ENCODE data around the gene LPAR2.
A peak's percentile ranks its signal among the peaks of the same experiment; 100 is the strongest.
"Not testable (repeated sequence)": the region's sequence is repeated elsewhere in the genome, so short reads cannot be mapped to it uniquely, and the experiment has no call there.

LPAR2 gene

DNA sequence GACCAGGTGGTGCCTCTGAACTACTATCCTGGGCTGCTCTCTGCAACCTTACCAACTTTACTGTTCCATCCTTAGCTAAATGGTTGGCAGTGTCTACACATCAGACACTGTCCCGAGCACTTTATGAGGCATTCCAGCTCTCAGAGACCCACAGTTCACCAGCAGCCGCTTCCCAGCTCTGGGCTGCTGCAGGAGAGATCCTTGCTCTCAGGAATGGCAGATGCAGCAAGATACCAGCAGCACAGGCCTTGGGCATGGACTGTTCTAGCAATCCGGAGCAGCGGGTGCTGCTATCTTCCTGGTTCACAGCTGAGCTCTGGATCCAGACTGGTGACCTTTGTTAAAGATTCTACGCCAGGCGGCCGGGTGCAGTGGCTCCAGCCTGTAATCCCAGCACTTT is 3.3 kb upstream of the LPAR2 start:
- no peak for DNase-seq (ENCODE audit: low spot score)

DNA sequence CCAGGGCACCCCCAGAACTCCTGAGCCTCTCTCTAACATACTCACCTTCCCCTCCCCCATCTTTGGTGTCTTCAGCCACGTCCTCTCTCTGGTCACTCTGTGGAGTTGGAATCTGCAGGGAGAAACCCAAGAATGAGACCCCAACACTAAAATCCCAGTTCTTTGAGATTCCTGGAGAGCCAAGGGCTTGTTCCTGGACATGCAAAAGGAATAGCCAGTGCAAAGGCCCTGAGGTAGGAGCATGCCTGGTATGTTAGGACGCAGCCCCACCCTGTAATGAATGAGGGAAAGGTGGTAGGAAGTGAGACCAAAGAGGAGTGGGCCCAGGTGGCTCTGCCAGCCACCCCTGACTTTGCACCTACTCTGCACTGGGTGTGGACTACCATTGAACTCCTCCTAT is 2.4 kb upstream of the LPAR2 start:
- DNase-seq (ENCODE audit: low spot score) = no peak

DNA sequence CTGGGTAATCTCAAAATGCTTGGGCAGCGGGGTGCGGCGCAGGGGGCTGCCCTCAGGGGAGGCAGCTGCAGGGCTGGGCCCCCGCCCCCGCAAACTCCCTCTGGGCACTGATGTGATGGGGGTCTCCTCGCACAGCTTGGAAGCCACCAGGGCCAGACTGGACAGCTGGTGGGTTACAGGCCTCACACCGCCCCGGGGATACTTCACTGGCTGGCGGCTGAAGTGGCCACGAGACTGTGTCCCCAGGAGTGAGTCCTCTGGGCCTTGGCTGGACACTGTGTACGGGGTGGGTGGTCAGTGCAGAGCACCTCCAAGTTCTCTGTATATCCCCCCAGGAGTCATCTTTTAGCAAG is 2.0 kb upstream of the LPAR2 start:
- no peak for DNase-seq (ENCODE audit: low spot score)

DNA sequence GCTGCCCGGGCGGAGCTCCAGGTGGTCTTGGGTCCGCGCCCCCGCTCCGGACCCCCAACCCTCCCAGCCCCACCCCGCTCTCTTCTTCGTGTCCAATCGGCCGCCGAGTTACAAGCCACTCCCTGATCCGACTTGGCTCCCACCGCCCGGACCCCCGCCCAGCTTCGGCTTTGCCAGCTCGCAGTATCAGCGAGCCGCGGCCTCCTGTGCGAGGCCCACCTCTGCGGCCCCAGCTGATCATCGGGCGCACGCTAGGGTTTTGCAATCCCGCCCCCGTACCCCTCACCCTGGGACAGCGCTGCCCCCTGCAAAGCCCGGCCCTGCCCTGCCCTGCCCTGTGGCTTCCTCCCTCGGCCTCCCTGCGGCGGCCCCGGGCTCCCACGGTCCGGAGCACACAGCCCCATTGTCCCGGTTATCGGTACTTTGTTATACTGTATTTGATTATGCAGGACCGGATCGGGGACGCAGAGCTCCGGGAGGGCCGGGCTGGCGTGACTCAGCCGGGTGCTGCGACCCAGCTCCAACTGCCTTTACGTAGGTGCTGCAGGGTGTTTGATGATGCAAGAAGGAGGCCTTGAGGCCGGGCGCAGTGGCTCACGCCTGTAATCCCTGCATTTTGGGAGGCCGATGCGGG is 598 bp upstream of the LPAR2 start:
- DNase-seq (ENCODE audit: low spot score) = peak; percentile 83

DNA sequence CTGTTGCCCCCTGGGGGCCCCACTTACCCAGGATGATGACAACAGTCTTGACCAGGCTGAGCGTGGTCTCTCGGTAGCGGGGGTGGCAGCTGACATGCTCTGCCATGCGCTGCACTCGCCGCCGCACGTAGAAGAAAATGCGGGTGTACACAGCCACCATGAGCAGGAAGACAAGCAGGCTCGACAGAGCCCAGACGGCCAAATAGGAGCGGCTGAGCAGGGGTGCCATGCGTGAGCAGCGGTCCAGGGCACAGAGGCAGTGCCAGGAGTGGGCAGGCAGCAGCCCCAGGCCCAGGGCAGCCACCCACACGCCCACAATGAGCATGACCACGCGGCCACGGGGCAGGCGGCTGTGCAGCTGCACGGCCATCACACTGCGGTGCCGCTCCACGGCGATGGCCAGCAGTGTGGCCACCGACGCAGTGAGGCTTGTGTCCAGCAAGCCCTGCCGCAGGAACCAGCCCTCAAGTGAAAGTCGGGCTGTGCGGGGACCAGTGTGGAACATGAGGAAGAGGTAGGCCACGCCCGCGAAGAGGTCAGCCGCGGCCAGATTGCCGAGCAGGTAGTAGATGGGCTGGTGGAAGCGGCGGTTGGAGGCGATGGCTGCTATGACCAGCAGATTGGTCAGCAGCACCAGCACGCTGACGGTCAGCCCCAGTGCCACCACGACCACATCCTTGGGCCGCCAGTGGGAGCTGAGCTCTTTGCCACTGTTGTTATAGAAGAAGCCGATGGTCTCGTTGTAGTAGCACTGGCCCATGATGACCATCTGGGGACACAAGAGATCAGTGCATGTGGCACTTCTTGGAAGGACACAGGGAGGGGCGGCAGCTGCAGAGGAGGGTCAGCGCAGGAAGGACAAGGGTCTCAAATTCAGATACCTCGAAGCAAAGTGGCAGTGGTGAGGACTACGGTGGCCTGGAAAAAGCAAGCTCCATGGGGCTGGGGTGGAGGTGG is 1.2 kb downstream of the LPAR2 start:
- no peak for DNase-seq (ENCODE audit: low spot score)

DNA sequence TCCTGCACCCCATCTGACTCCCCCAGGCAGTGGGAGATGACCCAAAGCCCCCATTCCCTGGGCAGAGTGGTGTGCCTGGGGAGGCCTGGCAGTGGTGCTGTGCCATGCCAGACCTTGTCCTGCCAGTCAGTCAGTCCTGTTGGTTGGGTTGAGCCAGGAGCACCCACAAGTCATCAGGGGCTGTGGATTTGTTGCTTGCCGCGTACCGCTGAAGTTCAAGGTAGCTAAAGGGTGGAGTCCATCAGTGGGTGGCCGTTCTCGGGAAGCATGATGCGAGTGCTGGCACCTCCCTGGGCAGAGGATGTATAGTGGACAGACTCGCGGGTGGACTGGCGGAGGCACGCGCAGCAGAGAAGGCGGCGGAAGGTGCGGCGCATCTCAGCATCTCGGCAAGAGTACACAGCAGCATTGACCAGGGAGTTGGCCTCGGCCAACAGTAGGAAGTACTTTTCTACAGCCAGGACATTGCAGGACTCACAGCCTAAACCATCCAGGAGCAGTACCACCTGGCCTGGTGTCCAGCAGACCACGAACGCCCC is 3.9 kb downstream of the LPAR2 start:
- no peak for DNase-seq (ENCODE audit: low spot score)

DNA sequence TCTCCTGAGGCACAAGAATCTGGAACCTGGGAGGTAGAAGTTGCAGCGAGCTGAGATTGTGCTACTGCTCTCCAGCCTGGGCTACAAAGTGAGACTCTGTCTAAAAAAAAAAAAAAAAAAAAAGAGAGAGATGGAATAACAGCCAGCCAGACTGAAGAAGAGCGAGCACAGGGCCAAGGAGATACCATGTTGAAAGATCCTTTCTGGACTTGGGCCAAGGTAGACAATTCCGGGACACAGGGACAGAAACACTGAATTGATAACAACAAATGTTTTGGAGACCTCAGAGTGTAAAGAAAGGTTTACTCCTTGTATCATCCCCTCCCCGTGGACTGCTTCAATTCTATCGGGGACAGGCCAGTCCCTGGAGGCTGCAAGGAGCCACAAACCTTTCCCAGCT is 4.6 kb downstream of the LPAR2 start:
- DNase-seq (ENCODE audit: low spot score) = no peak

DNA sequence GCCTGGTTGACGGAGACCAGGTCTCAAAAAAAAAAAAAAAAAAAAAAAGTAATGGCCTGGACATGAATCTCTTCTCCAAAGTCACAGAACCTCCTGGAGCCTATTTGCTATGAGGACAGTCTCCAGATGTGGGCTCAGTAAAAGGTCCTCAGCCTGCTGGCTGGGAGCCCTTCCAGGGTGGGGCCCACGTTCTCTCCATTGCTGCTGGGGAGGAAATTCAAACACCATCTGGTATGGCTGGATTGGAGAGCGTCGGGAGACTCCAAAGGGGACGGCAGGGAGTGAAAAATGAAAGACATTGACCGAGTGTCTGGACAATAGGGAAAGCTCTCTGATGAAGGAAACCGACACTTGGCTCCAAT is 8.2 kb downstream of the LPAR2 start:
- no peak for DNase-seq (ENCODE audit: low spot score)

DNA sequence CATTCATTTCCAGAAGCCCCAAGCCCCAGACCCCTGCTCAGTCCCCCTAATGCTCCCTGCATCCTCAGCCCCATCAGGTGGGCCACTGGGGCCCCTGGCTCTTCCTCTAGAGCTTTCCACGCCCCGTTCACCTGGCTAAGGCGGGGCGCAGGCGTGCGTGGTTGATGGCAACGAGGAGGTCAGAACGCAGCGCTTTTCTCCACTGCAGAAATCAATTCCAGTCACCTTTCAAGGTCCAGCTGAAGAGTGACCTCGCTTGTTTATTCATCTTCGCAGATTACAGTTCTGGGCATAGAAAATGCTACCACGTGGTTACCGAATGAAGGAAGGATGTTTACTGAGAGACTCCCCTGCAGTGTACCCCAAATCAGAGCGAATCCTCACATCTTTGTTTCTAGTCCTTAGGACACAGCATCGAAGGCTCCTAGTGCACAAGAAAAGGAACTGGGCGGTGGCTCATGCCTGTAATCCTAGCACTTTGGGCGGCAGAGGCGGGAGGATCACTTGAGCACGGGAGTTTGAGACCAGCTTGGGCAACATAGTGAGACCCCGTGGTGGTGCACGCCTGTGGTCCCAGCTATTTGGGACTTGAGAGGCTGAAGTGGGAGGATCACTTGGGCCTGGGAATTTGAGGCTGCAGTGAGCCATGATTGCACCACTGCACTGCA is 8.7 kb downstream of the LPAR2 start:
- no peak for DNase-seq (ENCODE audit: low spot score)

DNA sequence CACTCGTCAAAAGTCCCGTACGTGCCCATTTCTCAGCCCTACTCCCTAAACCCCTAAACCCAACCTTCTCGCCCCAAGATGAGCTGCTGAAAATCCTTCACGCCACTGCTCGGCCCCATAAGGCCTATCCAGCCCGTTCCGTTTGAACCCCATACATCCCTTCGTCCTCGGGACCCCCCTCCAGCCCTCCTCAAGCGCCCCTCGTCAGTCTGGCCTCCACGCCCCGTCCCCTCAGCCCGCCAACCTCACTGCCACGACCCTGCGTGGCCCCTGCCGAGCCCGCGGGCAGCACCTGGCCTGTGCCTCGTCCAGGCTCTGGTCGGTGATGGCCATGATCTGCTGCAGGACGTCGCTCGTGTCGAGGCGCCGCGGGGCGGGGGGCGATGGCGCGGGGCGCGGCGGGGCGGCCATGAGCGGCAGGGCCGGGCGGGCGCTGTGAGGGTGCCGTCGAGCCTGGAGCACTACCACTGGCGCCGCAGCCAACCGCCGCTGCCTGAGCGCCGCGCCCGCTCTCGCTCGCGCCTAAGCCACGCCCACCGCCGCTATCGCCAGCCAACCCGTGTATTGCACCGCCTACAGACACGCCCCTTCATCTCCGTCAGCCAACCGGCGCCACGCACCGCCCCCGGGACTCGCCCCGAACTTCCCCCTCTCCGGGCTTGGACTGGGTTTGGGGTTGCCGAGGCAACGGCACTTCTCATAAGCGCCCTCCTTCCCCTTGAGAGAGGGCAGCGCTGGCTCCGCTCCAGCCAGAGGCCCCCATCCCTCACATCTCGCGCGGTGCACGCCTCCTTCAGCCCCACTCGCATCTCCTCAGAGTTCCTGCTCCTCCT is 9.6 kb downstream of the LPAR2 start, which contains the start of gene PBX4:
PBX4 (minus strand) TSS at position 469 of the 833 bp plus-strand sequence; CDS start at position 411, 58 bp downstream.
- peak; percentile 96 for DNase-seq (ENCODE audit: low spot score)

DNA sequence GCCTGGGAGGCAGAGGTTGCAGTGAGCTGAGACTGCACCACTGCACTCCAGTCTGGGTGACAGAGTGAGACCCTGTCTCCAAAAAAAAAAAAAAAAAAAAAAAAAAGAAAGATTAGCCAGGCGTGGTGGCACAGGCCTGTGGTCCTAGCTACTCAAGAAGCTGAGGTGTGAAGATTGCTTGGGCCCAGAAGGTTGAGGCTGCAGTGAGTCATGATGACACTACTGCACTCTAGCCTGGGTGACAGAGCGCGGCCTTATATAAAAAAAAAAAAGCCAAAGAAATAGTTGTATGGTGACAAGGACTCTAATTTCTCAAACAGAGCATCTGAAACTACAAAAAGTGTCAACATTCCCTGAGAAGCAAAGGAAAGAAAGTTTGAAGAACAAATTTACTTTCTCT is 12.9 kb downstream of the LPAR2 start:
- DNase-seq (ENCODE audit: low spot score) = no peak

DNA sequence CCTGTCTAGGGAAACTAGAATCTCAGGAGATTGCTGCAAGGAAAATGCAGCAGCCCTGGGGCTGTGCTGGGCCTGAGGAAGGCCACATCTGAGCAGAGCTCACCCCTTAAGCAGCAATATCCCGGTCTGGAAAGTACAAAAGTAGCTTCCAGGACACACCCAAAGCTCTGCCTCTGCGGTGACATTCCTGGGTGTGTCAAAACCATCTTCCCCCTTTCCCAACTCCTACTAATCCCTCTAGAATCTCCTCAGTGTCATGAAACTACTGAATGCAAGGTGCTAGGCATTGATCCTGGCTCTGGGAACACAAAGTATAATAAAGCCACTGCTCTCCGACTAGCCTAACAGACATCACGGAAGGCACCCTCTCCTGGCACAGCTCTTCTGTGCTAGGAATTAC is 14.5 kb downstream of the LPAR2 start:
- no peak for DNase-seq (ENCODE audit: low spot score)

DNA sequence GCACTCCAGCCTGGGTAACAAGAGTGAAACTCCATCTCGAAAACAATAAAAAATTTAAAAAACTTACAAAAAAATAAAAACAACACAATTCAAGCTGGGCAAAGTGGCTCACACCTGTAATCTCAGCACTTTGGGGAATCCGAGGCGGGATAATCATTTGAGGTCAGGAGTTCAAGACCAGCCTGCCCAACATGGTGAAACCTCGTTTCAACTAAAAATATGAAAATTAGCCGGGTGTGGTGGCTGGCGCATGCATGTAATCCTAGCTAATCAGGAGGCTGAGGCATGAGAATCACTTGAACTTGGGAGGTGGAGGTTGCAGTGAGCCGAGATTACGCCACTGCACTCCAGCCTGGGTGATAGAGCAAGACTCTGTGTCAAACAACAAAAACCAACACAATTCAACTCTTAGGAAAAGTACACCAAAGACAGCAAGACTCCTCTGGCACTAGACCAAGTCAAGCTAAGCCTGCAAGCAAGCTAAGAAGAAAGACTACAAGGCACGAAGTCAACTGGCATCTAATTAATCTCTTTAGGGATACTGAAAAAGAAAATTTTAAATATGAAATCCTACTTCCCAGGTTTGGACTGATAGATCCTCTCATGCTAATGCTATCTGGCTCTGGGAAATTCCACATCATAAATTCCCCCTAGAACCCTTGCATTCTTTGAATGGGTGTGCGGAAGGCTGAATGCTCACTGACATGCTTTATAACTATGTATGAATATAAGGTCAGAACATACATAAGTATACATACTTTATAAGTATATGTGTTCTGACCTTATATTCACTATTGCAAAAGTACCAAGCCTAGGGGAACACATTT is 17.4 kb downstream of the LPAR2 start:
- no peak for DNase-seq (ENCODE audit: low spot score)

DNA sequence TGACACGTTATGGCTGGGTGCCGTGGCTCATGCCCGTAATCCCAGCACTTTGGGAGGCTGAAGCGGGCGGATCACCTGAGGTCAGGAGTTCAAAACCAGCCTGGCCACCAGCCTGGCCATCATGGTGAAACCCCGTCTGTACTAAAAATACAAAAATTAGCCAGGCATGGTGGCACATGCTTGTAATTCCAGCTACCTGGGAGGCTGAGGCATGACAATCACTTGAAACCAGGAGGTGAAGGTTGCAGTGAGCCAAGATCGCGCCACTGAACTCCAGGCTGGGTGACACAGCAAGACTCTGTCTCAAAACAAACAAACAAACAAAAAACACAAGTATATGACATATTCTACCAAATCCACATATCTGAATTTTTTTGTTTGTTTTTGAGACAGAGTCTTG is 21.3 kb downstream of the LPAR2 start:
- not testable (repeated sequence) for DNase-seq (ENCODE audit: low spot score)

DNA sequence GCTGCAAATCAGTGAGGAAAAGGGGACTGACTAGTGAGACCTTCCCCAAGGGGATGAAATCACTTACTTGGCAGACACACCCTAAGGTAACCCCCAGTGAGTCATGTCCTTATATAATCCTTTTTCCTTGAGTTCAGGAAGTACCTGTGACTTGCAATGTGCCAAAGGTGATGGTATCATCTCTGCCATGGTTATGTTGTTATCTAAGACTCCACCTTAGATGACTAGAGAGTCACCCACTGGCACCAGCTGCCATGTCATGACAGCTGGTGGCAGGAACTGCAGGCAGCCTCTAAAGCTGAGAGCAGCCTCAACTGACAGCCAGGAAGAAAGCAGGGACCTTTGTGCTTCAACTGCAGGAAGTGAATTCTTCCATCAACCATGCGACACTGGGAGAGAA is 22.0 kb downstream of the LPAR2 start:
- no peak for DNase-seq (ENCODE audit: low spot score)

DNA sequence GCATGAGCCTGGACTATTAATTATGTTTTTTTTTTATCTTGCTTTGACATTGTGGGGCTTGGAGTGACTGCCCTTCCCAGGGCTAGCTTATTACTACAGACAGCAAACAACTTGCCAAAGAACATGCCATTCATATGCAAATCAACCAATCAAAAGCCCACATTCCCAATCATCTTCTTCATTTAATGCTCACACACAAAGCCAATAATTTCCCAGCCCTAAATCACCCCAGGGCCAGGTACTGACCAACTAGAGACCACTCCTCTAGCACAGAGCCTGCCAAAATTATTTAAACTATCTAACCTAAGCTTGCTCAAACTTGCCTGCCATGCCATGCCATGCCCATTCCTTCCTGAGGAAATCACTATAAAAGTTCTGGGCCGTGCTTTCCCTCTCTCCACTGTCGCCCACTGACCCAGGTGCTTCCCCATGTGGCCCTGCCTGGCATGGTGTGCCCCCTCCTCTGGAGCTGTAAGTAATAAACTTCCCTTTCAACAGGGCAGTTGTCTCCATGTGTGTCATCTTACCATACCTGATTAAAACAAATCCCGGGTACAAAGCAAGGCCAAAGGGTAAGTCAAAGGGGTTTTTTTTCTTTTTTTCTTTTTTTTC is 25.2 kb downstream of the LPAR2 start:
- DNase-seq (ENCODE audit: low spot score) = no peak

DNA sequence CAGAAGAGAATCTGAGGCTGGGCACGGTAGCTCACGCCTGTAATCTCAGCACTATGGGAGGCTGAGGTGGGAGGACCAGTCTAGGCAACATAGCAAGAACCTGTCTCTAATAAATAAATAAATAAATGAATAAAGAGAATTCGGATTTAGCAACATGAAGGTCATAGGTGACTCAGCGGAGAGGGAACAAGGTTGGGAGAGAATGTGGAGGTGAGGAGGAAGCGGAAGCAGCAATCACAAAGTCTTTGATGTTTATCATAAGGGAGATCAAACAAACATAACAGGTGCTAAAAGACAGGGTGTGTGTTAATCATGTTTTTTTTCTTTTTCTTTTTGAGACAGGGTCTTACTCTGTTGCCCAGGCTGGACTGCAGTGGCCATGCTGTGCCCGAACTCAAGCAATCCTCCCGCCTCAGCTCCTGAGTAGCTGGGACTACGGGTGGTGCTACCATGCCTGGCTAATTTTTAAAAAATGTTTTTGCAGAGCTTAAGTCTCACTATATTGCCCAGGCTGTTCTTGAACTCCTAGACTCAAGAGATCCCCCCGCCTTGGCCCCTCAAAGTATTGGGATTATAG is 25.8 kb downstream of the LPAR2 start:
- no peak for DNase-seq (ENCODE audit: low spot score)

DNA sequence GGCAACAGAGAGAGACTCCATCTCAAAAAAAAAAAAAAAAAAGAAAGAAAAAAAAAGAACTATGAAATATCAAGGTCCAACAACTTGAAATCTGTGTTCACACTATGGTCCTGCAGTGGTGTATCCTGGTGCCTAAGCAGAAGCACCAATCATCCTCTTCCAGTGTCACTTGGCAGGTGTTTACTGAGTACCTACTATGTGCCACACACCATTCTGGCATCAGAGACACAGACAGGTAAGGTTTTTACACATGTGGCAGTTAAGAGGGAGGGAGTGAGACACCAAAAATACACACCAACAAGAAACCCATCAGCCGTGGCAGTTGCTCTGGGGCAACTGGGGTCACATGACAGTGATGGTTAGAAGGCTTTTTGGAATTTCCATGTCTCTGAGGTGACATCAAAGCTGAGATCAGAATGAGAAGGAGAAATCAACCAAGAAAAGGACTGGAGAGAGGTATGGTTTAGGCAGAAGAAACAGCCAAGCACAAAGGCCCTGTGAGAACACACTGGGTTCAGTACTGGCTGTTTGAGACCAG is 27.2 kb downstream of the LPAR2 start:
- no peak for DNase-seq (ENCODE audit: low spot score)

DNA sequence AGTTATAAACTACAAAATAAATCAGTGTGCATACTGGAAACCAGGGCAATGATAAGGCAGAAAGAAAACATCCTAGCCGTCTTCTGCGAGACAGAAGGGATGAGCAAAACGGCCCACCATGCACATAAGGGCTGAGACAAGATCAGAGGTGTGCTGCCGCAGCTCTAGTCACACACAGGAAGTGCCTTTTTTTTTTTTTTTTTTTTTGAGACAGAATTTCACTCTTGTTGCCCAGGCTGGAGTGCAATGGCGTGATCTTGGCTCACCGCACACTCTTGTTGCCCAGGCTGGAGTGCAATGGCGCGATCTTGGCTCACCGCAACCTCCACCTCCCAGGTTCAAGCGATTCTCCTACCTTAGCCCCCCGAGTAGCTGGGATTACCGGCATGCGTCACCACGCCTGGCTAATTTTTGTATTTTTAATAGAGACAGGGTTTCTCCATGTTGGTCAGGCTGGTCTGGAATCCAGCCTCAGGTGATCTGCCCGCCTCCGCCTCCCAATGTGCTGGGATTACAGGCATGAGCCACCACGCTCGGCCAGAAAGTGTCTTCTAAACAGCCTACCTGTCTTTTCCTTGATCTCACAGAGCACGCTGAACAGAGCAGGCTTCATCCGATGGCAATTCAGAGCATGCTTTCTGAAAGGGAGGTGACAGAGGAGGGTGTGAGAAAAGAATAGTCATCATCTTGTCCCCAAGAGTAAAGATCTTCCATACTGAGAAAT is 29.1 kb downstream of the LPAR2 start:
- not testable (repeated sequence) for DNase-seq (ENCODE audit: low spot score)
